NCI-H2227 treated with DMSO at 0.1 percent for 48 hours (cell line): Measurements from ENCODE around the gene ATP6V1A.
"Not testable (repeated sequence)": the region's sequence is repeated elsewhere in the genome, so short reads cannot be mapped to it uniquely, and the experiment has no call there.

Experiments
- DNase-seq: peaks from one replicate; lab custom pipeline; 2025; lab: John Stamatoyannopoulos, UW

The ATP6V1A gene

GRCh38 chr3:113829576-113830354 lies 82.9 kb downstream of the ATP6V1A start:
- no peak for DNase-seq

GRCh38 chr3:113831103-113831355 lies 84.2 kb downstream of the ATP6V1A start:
- no peak for DNase-seq

GRCh38 chr3:113832477-113833164 lies 85.8 kb downstream of the ATP6V1A start:
- DNase-seq, result no peak

- no peak for DNase-seq
These were observed 88.1 kb downstream of the ATP6V1A start for GRCh38 chr3:113834983-113835382.

- DNase-seq, result peak; percentile 86
These were observed 91.9 kb downstream of the ATP6V1A start, which contains the start of gene GRAMD1C for GRCh38 chr3:113838631-113839209. Gene GRAMD1C (plus strand): TSS chr3:113838788. CDS start chr3:113838910, 122 bp downstream.

- DNase-seq, result no peak
These were observed 92.7 kb downstream of the ATP6V1A start for GRCh38 chr3:113839551-113839950.

- DNase-seq, result peak; percentile 3
These were observed 97.9 kb downstream of the ATP6V1A start for GRCh38 chr3:113844622-113845222.

GRCh38 chr3:113847247-113847646 lies 100.4 kb downstream of the ATP6V1A start:
- DNase-seq, result no peak

- no peak for DNase-seq
These were observed 101.0 kb downstream of the ATP6V1A start for GRCh38 chr3:113847664-113848461.

- not testable (repeated sequence) for DNase-seq
These were observed 102.2 kb downstream of the ATP6V1A start for GRCh38 chr3:113849071-113849470.

- DNase-seq, result not testable (repeated sequence)
These were observed 103.0 kb downstream of the ATP6V1A start for GRCh38 chr3:113849841-113850240.

- not testable (repeated sequence) for DNase-seq
These were observed 103.6 kb downstream of the ATP6V1A start for GRCh38 chr3:113850391-113850790.

GRCh38 chr3:113852506-113852905 lies 105.7 kb downstream of the ATP6V1A start:
- no peak for DNase-seq
